Transverse colon (tissue), 4 donors: ENCODE measurements around the gene SSTR4. TPM values are rescaled to one million over a fixed set of nuclear protein-coding genes. Genes with fewer than 3 reads are reported as not detected.
A peak's percentile ranks its signal among the peaks of the same experiment; 100 is the strongest.

Experiments used
- DNase-seq: peaks from one replicate; pipeline ENCODE4 v3.0.0-alpha.2; 2019
- H3K27ac ChIP-seq, 4 donors: fragments of 200-600 bp; sonication (generic); 2 replicates each; pipeline ENCODE4 v1.5.1; 2016 to 2018; ENCODE audit warnings: inconsistent platforms in 4 of 4
- H3K27me3 ChIP-seq: fragments of 200-600 bp; sonication (generic); 2 replicates; pipeline ENCODE4 v1.5.1; 2017; ENCODE audit warnings: inconsistent platforms
- H3K36me3 ChIP-seq, 4 donors: fragments of 200-600 bp; sonication (generic); 2 replicates each; pipeline ENCODE4 v1.5.1; 2017 to 2019; ENCODE audit warnings: inconsistent platforms in 4 of 4
- H3K4me1 ChIP-seq, 4 donors: fragments of 200-600 bp; sonication (generic); 2 replicates each; pipeline ENCODE4 v1.5.1; 2017 to 2020; ENCODE audit warnings: inconsistent platforms in 4 of 4
- H3K4me3 ChIP-seq, 4 donors: fragments of 200-600 bp; sonication (generic); 1 replicate in 1 of 4; 2 replicates in 3 of 4; pipeline versions ENCODE4 v1.5.1 to v1.6.1; 2017 to 2019; ENCODE audit warnings: inconsistent platforms in 4 of 4
- H3K9me3 ChIP-seq, 2 donors: fragments of 200-600 bp; sonication (generic); 2 replicates each; pipeline ENCODE4 v1.5.1; 2017 to 2019; ENCODE audit warnings: inconsistent platforms in 2 of 2
- CTCF ChIP-seq, 5 experiments: fragments of 200-600 bp in 3 of 5; fragments of 450-650 bp in 2 of 5; sonication (generic) in 3 of 5; IDR thresholded peaks; 1 replicate in 2 of 5; 2 replicates in 3 of 5; pipeline ENCODE4 v1.5.1; 2016 to 2017; ENCODE audit warnings: antibody characterized with exemption in 5 of 5, inconsistent platforms in 3 of 5, mild to moderate bottlenecking in 2 of 5, moderate library complexity in 1 of 5
- EP300 ChIP-seq: sonication (generic); formaldehyde crosslinking; IDR thresholded peaks from one replicate; pipeline ENCODE4 v1.6.1; 2017; ENCODE audit warnings: antibody characterized with exemption, low read depth
- POLR2A ChIP-seq: fragments of 450-650 bp; IDR thresholded peaks from one replicate; pipeline ENCODE4 v1.6.1; 2016; ENCODE audit warnings: antibody characterized with exemption, mild to moderate bottlenecking, moderate library complexity
- POLR2AphosphoS5 ChIP-seq, 3 donors: sonication (generic); formaldehyde crosslinking; IDR thresholded peaks; one replicate each; pipeline ENCODE4 v1.6.1; 2016; ENCODE audit warnings: antibody characterized with exemption in 3 of 3
- WGBS, 2 donors: methylation state at CpG; one replicate each; pipeline ENCODE4 v1.1.5; 2018; ENCODE audit warnings: low coverage in 1 of 2; 5-methylcytosine and 5-hydroxymethylcytosine counted together
- in situ Hi-C, 4 donors: fragments of 200-750 bp; cut with MboI; loops; one replicate each; pipeline versions ENCODE4 v1.15.0 to v1.15.1; 2017; ENCODE audit warnings: low sequenced_read_pairs in 3 of 4, low pct_ligation_motif_present in 1 of 4, low pct_unique_long_range_greater_than_20kb in 1 of 4
- intact Hi-C: fragments of 100-400 bp; cut with DNase I; formaldehyde crosslinking; loops from one replicate; pipeline ENCODE4 v1.15.1; 2023; ENCODE audit warnings: low total_unique reads
- total RNA-seq, 4 donors: library from RNA; depleted of rRNA; stranded (reverse); fragments of >200 nt; gene quantifications; one replicate each; pipeline ENCODE4 v1.1.0, GENCODE V29; 2016

The SSTR4 gene
- total RNA-seq, 4 donors from 2014 or later = not detected

- 30 to 85% methylated on average over 3 to 15 of the region's 15 CpGs for WGBS, 2 donors
- Histone ChIP-seq H3K36me3 (no peaks in the 10 kb centered on the region), H3K4me3 (peak overlapping the region in 3 of 4 donors; percentile 3 to 12 (median 6)), H3K9me3 (no peaks in the 10 kb centered on the region), H3K4me1 (no peaks in the 10 kb centered on the region), H3K27me3 (no peaks in the 10 kb centered on the region), H3K27ac (peak overlapping the region; percentile 64 to 74 (median 68))
- in situ Hi-C loops (no loop called here), intact Hi-C loops (no loop called here)
- TF ChIP-seq POLR2AphosphoS5 (IDR thresholded peaks at IDR 0.05) (no peak), EP300 (no peak), CTCF (IDR thresholded peaks at IDR 0.05) (no peak), POLR2A (no peak)
- no peak for DNase-seq
Measured at GRCh38 chr20:23083553-23084220, 48.6 kb downstream of the SSTR4 start.

GRCh38 chr20:23084282-23084844, 49.3 kb downstream of the SSTR4 start:
- H3K27ac ChIP-seq = peak overlapping the region; percentile 64 to 74 (median 68)
- in situ Hi-C loops (no loop called here), intact Hi-C loops (no loop called here)
- H3K36me3 ChIP-seq = no peaks in the 10 kb centered on the region
- no peak for DNase-seq
- 75% methylated on average over 16 of the region's 17 CpGs; no CpG with 5 or more reads in 1 of the 2 donors for WGBS, 2 donors
- no peaks in the 10 kb centered on the region for H3K9me3 ChIP-seq
- no peak for TF ChIP-seq CTCF (IDR thresholded peaks at IDR 0.05)
- no peak for TF ChIP-seq EP300
- TF ChIP-seq POLR2A = no peak
- TF ChIP-seq POLR2AphosphoS5 (IDR thresholded peaks at IDR 0.05) = no peak
- no peaks in the 10 kb centered on the region for H3K4me1 ChIP-seq
- peak overlapping the region in 3 of 4 donors; percentile 3 to 12 (median 6) for H3K4me3 ChIP-seq
- H3K27me3 ChIP-seq = no peaks in the 10 kb centered on the region

DNA sequence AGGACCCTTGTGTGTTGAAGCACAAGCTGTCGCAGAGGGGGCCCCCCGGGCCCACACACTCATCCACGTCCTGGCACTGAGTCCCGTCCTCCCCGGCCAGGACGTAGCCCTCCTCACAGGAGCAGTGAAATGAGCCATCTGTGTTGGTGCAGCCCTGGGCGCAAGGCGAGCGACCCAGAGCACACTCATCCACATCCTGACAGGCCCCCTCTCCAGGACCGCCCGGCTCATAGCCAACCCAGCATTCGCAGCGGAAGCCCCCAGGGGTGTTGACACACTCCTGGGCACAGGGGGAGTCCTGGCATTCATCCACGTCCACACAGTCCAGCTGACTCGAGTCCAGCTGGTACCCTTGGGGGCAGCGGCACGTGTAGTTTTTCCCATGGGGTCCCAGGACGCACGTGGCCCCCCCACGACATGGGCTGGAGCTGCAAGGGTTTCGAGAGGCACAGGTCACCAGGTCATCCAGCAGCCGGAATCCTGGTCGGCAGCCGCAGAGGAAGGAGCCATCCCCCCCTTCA, 49.8 kb downstream of the SSTR4 start:
- in situ Hi-C loops (no loop called here), intact Hi-C loops (no loop called here)

More for the DNA sequence above, 49.8 kb downstream of the SSTR4 start:
- TF ChIP-seq EP300 (no peak), CTCF (IDR thresholded peaks at IDR 0.05) (no peak), POLR2AphosphoS5 (IDR thresholded peaks at IDR 0.05) (no peak), POLR2A (no peak)
- Histone ChIP-seq H3K36me3 (no peaks in the 10 kb centered on the region), H3K27ac (peak overlapping the region; percentile 64 to 74 (median 68)), H3K4me3 (peak overlapping the region in 3 of 4 donors; percentile 3 to 12 (median 6)), H3K27me3 (no peaks in the 10 kb centered on the region), H3K4me1 (no peaks in the 10 kb centered on the region), H3K9me3 (no peaks in the 10 kb centered on the region)
- 75% methylated on average over 20 of the region's 24 CpGs; no CpG with 5 or more reads in 1 of the 2 donors for WGBS, 2 donors
- DNase-seq = no peak
